GM21381 (cell line): ENCODE results near the gene COBL.
"Not testable (repeated sequence)": the region's sequence is repeated elsewhere in the genome, so short reads cannot be mapped to it uniquely, and the experiment has no call there.

Experiments
- ATAC-seq: cut with Tn5 transposase; IDR thresholded peaks from one replicate; pipeline ENCODE4 v1.9.1; 2021; ENCODE audit warnings: mild to moderate bottlenecking, moderate library complexity; ENCODE audit not compliant: unreplicated experiment

Gene COBL

GRCh38 chr7:51013218-51013786, 303.3 kb downstream of the COBL start:
- ATAC-seq: no peak

DNA sequence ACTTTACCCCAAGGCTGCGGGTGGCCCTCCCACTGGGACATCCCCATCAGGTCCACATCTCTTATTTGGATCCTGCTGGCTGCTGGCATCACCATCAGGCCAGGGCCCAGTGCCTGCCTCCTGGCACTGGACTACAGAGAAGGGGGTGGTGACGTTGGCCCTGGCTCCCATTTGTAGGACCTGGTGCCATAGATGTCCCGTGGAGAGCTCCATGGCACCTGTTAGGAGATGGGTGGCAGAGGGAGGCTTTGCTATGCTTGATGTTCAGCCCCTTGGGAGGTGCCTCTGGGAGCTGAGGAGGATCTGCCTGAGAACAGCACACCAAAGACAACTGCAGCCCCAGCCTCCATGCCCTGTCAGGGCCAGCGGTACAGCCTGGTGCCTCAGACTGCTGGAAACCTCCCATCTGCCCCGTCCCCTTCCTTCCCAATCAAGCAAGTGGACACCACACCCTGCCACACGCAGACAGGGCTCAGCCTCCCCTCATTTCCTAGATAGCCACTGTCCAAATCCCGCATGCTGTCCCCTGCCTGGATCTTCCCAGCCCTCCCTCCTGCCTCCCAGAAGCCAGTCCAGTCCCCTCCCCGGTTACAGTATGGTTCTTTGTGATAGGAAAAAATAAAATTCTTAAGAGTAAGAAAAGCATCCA, 303.9 kb downstream of the COBL start:
- ATAC-seq: no peak

DNA sequence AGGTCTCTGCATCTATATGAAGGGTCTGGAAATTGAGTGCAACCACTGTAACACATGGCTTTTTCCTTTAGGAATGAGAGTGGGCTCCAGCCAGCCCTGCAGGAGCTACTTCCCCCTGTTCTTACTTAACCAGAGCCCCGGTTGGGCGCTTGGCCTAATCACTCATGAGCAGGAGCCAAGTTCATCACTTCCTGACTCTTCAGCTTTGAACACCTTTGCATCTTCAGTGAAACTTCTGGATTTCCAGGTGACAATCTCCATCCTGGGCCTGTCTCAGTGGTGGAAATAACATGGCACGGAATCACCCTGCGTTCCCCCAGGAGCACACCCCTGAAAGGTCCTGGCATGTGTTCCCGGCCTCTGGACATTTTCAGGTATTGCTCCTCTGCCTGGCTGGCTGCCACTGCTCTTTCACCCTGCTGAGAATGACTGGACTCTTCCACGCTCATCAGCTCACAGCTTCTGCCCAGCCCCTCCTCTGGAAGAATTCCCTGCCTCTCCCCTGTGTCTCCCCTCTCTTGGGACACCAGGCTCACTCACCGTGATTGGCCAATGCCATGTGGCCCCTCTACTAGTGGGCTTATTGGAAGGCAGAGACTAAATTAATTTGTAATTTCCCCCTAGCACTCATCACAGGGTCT, 304.8 kb downstream of the COBL start:
- ATAC-seq: no peak

DNA sequence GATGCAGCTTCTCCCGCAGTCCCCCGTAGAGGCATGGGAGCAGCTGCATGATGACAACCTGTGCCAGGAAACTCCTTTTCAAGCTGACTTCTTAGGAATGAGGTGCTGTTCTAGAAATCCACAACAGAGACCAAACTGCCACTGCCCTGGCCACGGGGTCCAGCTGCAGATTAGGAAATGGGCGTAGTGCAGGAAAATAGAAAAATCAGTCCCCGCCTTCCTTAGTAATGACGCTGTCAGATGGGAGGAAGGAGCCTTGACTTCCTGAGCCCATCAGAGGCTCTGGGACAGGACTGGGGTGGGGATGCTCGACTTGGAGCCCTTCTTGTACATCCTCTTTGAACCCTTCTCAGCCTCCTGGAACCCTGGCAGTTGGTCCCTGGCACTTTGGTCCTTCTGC, 306.1 kb downstream of the COBL start:
- no peak for ATAC-seq

DNA sequence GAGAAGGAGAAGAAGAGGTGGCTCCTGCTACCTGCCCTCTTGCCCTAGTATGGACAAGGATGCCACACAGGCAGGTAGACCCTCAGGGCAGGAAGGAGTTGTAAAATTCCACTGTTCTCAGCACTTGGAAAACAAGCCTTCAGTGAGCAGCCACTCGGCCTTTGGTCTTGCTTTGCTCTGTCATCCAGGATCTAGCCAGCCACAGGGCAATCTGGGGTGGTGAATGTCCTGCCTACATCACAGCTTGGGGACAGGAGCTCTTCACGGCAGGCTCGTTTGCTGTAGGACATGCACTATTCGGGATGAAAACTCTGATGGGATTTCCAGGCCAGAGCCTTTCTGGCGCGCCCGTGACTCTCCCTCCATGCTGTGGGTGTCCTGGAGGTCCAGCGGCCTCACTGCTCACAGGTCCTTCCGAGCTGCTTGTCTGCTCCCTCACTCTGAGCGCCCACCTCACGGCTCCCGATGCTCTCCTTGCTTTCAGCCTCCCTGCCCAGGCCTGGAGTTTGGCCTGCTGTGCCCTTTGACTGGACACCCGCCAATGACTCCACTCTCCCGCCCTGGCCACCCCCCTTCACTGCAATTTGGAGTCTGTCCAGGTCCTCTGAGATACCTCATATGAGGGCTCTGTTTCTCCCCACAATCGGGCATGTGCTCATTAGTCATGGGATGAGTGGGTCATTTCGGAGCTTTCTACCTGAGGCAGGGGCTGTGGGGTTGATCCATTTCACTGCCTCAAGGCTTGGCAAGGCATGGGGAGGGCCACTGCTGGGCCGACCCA, 306.7 kb downstream of the COBL start:
- ATAC-seq: no peak

- ATAC-seq: no peak
These were observed 308.8 kb downstream of the COBL start for GRCh38 chr7:51007551-51008505.

- no peak for ATAC-seq
These were observed 309.9 kb downstream of the COBL start for GRCh38 chr7:51006483-51007235.

DNA sequence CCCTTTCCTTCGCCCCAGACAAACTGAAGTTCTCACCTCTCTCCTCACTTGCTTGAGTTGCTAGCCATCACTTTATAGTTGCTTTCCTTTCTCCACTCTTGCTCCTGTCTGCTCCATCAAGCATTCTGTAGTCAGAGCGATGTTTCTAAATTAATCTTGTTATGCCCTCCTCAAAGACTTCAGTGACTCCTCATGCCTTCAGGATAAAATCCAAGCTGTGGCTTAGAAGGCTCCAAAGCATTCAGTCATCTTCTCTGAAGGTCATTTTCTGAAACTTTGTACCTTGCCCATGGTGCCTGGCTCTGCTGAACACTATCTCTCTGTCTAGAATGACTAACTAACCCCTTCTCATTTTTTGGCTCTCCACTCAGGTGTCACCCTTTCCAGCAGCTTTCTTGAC, 311.5 kb downstream of the COBL start:
- ATAC-seq: no peak

DNA sequence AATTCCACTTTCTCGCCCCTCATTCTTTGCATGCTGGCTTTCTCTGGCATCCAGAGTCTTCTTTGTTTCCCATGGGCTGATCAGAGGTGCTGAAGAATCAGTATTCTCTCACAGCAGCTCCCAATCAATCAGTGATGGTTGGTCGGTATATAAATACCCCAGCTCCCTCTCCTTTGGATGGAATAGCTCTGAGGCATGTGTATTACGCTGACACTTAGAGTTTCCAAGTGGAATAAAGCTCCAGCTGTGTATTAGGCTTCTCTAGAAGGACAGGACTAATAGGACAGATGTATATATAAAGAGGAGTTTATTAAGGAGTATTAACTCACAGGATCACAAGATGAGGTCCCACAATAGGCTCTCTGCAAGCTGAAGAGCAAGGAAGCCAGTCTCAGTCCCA, 315.7 kb downstream of the COBL start:
- no peak for ATAC-seq

DNA sequence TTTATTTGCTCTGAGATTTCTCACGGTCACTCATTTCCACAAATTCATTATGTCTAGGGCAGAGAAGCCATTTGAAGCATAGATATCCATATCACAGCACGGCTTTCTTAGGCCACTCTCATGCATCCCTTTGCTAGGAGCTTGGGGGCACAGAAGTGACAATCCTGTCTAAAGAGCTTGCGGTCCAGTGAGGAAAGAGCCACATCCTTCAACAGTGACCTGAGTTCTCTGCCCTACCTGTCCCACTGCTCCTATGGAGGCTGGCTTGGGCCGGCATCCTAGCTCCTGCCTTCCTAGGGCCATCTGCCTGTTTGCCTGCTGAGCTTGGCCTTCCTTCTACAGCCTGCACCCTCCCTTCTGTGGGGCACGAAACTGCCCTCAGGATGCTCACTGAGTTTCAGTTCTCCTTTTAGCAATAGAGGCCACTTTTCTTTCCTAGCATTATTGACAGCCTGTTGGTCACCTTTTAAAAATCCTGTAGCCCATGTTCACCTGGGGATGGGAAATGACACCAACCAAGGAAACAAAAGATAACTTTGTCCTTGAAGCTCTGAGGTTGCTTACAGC, 321.8 kb downstream of the COBL start:
- ATAC-seq: no peak

DNA sequence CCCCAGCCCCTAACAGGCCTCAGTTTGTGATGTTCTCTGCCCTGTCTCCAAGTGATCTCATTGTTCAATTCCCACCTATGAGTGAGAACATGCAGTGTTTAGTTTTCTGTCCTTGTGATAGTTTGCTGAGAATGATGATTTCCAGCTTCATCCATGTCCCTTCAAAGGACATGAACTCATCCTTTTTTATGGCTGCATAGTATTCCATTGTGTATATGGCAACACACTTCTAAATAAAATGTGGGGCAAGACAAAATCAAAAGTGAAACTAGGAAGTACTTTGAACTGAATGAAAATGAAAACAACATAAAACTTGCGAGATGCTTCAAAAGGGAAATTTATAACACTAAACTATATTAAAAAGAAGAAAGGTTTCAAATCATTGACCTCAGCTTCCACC, 326.4 kb downstream of the COBL start:
- not testable (repeated sequence) for ATAC-seq

DNA sequence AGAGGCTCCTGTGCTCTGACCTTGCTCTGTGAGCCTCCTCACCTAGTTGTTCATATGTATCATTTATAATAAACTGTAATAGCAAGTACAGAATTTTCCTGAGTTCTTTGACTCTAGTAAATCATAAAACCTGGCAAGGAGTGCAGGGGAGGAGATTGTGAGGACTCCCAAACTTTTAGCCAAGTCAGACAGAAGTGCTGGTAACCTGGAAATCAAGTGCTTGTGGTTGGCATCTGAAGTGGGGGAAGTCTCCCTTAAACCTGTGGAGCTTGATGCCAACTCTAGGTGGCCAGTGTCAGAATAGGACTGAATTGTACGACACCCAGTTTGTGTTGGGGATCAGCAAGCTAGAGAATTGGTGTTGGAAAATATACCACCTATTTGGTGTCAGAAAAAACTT, 327.6 kb downstream of the COBL start:
- ATAC-seq: no peak

GRCh38 chr7:50988465-50988864, 328.1 kb downstream of the COBL start:
- no peak for ATAC-seq

DNA sequence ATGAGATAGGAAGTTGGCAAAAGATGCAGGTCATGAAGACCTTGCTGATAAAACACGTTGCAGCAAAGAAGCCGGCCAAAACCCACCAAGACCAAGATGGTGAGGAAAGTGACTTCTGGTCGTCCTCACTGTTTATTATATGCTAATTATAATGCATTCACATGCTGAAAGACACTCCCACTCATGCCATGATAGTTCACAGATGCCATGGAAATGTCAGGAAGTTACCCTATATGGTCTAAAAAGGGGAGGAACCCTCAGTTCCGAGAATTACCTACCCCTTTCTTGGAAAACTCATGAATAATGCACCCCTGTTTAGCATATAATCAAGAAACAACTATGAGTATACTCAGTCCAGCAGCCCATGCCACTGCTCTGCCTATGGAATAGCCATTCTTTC, 331.5 kb downstream of the COBL start:
- ATAC-seq: no peak

DNA sequence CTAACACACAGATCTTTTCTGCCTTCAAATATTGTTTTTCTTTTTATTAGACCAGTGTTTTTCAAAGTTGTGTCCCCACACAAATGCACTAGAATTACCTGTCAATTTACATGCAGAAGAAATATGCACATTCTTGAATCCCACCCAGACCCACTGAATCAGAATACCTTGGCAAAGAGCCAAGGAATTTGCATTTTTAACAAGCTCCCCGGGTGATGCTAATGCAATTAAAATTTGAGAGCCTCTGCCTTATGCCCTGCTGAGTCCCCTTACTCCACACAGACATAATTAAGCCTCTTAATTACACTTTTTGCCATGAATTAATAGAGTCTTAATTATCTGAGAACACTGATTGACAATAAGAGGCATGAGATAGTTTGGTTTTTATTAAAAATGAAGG, 332.8 kb downstream of the COBL start:
- ATAC-seq: no peak

GRCh38 chr7:50982626-50983025, 334.0 kb downstream of the COBL start:
- no peak for ATAC-seq

GRCh38 chr7:50981743-50982142, 334.9 kb downstream of the COBL start:
- ATAC-seq: no peak

- ATAC-seq: no peak
These were observed 336.2 kb downstream of the COBL start for GRCh38 chr7:50980411-50980810.

DNA sequence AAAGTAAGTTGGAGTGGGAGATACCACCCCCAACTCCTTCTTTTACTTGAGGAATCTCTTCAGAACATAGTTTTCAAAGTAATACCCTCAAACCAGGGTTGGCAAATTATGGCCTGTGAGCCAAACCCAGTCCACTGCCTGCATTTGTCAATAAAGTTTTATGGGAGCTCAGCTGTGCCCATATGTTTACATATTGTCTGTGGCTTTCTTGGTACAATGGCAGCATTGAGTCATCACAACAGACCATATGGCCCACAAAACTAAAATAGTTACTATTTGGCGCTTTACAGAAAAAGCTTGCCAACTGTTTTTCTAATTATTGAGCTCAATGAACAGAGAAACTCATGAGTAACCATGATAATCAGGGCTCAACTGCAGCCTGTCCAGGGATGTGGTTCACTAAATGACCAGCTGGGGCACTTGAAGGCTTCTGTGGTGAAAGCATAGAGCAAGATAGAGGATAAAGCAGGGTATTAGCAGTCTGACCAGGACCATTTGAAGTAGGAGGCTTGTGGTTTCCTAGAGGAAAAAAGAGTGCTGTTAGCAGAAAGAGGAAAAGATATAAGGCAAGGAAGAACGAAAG, 337.9 kb downstream of the COBL start:
- no peak for ATAC-seq
